Putamen (tissue), 1 donor: Measurements from ENCODE around the gene DMXL2.
A peak's percentile ranks its signal among the peaks of the same experiment; 100 is the strongest.
"Not testable (repeated sequence)": the region's sequence is repeated elsewhere in the genome, so short reads cannot be mapped to it uniquely, and the experiment has no call there.

Source experiments
- DNase-seq: peaks from one replicate; pipeline ENCODE4 v3.0.0-alpha.2; 2016; ENCODE audit warnings: low spot score

DMXL2 gene, protein sequence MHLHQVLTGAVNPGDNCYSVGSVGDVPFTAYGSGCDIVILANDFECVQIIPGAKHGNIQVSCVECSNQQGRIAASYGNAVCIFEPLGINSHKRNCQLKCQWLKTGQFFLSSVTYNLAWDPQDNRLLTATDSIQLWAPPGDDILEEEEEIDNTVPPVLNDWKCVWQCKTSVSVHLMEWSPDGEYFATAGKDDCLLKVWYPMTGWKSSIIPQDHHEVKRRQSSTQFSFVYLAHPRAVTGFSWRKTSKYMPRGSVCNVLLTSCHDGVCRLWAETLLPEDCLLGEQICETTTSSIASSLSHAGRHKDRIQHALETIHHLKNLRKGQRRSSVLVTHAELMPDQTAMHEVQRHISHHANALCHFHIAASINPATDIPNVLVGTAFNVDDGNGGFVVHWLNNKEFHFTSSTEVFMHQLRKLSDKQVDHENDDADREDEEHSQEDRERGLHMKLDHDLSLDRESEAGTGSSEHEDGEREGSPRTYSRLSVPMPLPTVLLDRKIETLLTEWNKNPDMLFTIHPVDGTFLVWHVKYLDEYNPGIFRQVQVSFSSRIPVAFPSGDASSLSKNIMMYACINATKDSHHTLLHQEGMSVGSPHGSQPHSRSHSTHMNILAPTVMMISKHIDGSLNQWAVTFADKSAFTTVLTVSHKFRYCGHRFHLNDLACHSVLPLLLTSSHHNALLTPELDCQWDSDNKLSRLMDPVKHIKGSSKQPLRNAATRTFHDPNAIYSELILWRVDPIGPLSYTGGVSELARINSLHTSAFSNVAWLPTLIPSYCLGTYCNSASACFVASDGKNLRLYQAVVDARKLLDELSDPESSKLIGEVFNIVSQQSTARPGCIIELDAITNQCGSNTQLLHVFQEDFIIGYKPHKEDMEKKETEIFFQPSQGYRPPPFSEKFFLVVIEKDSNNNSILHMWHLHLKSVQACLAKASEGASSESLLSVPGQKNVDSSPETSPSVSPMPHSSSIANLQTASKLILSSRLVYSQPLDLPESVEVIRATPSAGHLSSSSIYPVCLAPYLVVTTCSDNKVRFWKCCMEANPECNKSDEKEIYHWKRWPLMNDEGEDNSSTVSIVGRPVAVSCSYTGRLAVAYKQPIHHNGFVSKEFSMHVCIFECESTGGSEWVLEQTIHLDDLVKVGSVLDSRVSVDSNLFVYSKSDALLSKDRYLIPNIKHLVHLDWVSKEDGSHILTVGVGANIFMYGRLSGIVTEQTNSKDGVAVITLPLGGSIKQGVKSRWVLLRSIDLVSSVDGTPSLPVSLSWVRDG (N-terminal part only)

DNA sequence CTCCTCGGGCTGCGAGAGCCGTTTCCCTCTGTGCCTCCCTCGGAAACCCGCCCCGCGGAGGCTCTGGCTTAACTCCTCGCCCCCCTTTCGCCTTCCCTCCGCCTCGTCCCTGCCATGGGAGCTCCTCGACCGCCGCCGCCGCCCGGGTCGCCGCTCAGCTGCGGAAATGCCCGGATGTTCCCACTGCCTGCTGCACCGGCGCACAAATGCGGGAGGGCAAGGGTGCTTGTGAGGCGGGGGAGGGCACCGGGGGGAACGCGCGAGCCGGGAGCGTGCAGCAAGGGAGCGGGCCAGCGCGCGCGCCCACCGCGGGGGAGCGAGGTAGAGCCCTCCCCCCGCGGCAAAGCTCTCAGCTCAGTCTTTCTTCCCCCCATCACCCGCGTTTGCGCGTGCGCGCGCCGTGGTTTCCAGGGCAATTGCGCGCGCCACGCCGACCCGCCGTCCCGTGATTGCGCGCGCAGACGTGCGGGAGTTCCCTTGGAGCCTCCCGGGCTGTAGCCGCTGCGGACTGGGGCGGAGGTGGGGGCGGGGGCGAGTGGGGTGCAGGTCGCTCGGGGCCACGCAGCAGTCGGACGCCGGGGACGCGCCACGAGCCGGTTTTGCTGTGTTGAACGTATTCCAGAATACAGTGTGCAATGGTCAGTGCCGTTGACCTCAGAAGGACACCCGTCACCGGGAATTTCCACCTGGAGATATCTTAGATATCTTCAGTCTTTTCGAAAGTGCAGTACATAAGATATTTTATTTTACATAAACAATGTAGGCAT, at the start of gene DMXL2:
Gene DMXL2 (minus strand): TSS at position 168 of the 767 bp plus-strand sequence. CDS start 226 bp downstream, outside the sequence.
- DNase-seq, result peak; percentile 91

DNA sequence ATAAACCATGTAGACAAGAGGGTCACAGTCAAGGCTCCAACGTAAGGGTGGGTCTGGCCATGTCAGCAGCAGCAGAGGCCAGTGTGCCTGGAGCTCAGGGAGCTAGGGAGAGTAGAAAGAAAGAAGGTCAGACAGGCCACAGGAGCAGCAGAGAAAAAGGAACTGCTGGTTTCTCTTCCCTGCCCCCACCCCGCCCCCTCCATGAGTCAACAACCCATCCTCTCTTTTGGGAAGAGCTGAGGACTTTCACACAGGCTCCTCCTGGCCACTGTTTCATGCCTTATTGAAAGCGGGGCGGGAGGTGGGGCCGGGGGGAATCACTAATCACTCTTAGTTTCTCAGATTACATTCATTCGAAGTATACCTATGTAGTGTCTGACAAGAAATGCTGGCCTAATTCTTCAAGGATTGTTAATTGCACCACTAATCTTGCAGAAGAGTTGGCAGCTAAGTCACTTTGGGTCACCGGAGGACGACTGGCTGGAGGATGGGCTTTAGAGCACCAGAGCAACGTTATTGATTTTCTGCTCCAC, 49.6 kb upstream of the DMXL2 start:
- DNase-seq, result peak; percentile 3

DNA sequence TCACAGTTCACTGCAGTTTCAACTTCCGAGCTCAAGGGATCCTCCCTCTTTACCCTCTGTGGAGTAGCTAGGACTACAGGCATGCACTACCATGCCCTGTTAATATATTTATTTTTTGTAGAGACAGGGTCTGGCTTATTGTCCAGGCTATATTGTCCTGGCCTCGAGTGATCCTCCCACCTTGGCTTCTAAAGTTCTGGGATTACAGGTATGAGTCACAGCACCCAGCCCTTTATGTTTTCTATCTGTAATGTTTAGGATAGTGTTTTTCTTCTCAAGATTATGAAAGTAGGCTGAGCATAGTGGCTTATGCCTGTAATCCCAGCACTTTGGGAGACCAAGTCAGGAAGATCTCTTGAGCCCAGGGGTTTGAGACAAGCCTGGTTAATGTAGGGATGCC, 46.8 kb upstream of the DMXL2 start:
- no peak for DNase-seq

DNA sequence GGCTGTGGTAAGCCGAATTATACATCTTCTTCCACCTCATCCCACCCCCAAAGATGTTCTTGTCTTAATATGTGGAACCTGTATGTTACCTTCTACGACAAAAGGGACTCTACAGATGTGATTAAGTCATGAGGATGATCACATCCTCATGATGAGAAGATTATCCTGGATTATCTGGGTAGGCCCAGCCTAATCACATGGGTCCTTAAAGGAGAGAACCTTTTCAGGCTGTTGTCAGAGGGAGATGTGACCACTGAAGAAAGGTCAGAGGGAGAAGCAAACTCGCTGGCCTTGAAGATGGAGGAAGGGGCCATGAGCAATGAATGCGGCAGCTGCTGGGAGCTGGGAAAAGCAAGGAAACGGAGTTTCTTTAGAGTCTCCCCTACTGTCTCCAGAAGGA, 45.9 kb upstream of the DMXL2 start:
- DNase-seq, result no peak

DNA sequence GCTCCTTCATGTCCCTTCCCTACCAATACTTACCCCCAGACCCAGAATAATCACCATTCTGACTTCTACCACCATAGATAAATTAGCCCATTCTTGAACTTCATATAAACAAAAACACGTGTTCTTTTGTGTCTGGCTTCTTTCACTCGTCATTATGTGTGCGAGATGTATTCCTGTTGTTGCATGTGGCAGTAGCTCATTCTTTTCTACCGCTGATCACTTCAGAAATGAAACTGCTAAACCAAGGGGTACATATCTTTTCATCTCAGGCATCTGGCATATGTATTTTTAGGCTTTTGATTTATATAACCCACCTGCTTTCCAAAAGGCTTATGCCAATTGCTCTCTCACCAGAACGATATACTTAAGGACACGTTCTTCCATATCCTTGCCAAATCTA, 44.9 kb upstream of the DMXL2 start:
- no peak for DNase-seq

DNA sequence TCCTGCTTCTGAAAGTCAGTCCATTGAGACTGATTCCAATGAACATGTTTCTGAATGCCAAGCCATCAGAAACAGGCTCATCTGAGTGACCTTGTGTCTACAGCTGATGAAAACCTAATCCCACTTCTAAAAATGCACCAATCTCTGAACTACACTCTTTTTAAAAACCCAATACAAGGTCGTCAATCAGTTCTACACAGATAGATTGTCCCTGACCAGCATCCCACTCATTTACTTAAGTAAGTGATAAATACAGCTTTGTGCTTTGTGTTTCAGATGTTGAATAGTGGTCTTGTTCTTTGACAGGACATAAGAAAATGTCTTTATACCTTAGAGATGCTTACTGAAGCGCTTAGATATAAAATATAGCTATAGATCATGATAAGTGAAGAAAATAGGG, 38.5 kb upstream of the DMXL2 start:
- DNase-seq, result no peak

DNA sequence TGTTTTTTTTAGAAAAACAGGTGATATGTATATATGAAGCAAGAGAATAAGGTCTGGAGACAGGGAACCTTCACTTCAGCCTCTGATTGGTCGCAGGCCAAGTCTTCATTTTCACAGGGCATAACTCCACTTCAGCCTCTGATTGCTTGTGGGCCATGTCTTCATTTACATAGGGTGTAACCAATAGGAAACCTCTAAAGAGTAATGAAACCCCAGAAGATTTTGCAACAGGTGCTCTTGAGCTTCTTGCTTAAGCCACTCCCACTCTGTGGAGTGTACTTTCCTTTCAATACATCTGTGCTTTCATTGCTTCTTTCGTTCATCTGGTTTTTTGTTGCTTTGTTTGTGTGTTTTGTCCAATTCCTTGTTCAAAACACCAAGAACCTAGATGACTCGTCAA, 36.1 kb upstream of the DMXL2 start:
- DNase-seq, result no peak

DNA sequence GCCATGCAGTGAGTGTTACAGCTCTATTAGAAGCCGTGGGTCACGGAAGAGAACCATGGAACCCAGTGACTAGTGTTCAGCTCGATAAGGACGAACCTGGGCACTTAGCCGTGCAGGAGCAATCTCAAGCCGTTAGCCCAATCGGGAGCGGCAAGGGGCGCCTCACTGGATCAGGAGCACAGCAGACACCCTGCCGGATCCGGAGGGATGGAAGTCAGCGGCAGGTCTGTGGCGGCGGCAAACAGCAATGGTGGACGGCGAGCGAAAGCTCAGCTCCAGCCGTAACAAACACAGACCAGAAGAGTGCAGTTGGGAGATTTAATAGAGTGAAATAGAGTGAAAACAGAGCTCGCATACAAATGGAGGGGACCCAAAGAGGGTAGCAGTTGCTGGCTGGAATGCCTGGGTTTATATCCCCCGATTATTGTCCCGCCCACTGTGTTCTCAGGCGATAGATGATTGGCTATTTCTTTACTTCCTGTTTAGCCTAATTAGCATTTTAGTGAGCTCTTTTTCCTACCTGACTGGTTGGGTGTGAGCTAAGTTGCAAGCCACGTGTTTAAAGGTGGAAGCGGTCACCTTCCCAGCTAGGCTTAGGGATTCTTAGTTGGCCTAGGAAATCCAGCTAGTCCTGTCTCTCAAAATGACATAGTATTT, 33.0 kb upstream of the DMXL2 start:
- DNase-seq, result not testable (repeated sequence)

DNA sequence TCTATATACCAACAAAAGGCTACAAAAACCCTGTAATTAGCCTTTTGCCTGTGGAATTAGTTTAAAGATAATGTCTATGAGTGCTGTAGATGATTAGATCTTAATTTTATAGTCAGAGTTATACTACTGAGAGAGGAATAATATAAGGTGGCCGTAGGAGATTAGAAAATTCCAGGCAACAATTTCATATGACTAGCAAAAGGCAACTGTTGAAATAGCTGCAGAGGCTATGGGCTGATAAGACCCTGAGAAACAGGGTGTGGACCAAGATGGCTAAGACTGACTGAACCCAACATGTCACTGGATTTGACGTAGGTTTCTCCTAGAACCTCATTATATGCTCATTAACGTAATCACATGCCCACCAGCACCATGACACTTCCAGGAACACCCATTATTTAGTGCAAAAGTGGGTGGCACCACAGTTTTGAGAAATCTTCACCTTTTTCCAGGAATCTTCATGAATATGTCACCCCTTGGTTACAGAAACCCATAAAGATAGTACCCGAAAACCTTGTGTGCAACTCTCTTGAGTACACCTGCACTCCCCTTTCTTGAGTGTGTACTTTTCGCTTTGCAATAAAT, 29.6 kb upstream of the DMXL2 start:
- DNase-seq, result no peak

DNA sequence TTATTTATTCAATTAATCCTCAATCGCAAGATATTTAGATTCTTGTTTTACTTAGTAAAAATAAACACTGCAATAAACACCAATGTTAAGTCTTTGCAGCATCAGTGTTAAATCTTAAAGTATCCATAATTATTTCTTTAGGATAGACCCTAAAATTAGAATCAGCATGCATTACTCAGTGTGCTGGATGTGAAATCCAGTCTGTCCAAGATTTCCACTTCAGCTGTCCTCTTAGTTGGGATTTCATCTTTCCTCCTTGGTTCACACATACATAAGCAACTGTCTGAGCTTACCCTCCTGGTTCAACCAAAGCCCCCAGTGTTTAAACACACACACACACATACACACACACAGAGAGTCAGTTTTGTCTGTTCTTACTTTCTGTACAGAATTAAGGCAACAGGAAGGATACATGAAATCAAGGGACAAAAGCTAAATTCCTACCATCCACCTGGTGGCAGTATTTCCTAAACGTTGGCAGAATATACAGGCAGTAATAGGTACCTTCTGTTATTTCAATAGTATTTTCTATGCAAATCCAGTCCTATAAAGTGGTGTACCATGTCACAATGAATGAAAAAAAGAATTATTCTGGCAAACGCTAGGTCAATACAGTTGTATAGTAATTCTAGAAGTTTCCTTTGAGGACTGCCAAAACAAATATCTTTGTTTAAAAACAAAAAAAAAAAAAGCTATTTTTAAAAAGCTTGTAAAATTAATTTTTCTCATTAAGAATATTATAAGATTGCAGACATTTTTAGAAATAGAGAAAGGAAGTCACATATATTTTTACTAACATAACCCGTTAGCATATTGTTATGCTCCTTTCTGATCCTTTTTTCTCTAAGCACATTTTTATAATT, 27.3 kb upstream of the DMXL2 start:
- DNase-seq, result peak; percentile 71

DNA sequence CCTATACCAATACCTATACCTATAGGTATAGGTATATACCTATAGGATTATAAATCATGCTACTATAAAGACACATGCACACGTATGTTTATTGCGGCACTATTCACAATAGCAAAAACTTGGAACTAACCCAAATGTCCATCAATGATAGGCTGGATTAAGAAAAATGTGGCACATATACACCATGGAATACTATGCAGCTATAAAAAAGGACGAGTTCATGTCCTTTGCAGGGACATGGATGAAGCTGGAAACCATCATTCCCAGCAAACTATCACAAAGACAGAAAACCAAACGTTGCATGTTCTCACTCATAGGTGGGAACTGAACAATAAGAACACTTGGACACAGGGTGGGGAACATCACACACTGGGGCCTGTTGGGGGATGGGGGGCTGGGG, 26.1 kb upstream of the DMXL2 start:
- DNase-seq, result not testable (repeated sequence)

DNA sequence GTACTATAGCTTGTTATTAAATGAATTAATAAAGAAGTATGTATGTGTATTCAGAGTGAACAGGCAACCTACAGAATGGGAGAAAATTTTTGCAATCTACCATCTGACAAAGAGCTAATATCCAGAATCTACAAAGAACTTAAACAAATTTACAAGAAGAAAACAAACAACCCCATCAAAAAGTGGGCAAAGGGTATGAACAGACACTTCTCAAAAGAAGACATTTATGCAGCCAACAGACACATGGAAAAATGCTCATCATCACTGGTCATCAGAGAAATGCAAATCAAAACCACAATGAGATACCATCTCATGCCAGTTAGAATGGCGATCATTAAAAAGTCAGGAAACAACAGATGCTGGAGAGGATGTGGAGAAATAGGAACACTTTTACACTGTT, 25.5 kb upstream of the DMXL2 start:
- not testable (repeated sequence) for DNase-seq

DNA sequence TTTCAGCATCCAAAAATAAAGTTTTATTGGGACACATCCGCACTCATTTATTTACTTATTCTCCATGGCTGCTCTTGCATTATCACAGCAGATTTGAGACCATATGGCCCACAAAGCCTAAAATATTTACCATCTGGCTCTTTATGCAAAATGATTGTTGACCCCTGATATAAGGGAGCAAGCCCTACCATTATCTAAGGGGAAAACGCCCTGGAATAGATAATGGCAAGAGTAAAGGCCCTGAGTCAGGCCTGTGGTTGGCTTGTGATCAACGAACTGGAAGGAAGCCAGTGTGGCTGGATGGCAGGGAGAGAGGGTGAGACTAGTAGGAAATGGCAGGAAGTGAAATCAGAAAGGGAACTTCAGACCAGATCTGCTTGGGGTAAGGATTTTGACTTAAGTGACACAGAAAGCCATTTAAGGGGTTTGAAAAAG, 24.6 kb upstream of the DMXL2 start:
- DNase-seq, result peak; percentile 45

DNA sequence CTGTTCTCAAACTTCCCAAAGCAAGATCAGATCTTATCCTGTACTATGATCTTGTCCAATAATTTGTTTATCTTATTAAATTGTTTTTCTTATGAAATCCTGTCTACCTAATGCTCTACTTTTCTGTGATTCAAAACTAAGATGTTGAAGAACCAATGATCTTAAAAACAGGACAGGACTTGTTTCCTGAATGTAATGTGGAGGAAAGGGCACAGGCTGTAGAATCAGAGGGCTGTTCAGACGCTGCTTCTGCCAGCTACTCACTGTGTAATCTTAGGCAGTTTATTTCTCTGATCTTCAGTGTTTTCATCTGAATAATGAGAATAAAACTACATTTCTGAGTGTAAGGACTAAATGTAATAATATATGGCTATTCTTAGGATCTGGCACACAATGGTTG, 20.1 kb upstream of the DMXL2 start:
- DNase-seq, result no peak

DNA sequence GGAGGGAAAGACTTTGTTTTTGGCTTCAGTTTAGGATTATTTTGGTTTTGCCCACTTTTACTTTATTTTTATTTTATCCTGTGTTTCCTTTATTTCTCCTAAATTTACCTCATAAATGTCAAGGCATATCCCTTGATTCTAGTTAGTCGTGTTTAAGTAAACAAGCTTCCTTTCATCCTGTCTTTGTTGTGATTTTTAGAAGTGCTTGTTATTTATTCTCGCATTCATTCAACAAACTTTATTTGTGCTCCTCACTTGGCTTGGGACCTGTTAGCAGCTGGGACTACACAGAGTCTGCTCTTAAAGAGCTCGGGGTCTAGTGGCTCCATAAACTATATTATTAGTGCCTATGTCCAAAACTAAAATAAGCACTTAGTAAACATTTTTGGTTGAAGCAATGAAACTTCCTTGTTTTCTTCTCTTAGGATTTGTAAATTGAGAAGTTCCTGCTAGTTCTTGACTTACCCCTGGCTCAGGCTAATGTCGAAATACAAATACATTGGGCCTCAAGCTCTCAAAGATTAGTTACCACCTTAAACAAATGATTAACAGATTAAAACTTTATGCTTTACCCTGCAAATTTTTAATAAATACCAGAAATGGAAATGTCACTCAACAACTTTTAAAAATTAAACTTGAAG, 19.0 kb upstream of the DMXL2 start:
- no peak for DNase-seq

DNA sequence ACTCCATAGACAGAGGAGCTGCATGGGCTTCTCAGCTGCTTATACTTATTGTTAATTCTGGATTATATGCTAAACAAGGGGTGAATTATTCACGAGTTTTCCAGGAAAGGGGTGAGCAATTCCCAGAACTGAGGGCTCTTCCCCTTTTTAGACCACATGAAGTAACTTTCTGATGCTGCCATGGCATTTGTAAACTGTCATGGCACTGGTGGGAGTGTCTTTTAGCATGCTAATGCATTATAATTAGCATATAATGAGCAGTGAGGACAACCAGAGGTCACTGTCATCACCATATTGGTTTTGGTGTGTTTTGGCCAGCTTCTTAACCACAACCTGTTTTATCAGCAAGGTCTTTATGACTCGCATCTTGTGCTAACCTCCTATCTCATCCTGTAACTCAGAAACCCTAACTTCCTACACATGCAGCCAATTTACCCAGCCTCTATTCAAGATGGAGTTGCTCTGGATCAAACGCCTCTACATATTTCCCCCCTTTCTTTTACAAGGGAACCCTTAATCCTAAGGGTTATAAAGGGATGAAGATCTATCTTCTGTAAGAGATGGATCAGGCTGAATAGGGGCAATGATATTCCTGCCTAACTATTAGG, 12.1 kb upstream of the DMXL2 start:
- no peak for DNase-seq

DNA sequence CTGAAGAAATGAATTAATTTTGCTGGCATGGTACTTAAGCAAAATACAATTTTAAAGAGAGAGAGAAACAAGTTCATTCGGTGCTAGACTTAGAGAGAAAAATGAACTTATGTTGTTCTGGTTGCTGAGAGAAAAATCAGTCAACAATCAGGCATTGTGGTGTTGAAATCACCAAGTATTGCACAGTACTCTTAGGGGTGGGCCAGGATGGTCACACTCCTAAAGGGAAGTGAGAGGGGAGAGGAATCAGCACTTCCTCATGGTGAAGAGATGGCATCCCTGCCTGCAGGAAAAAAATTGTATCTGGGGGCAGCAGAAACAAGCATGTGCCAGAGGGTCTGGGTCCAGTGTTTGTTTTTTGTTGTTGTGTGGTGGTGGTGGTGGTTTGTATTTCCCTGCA, 7.0 kb upstream of the DMXL2 start:
- peak; percentile 16 for DNase-seq

DNA sequence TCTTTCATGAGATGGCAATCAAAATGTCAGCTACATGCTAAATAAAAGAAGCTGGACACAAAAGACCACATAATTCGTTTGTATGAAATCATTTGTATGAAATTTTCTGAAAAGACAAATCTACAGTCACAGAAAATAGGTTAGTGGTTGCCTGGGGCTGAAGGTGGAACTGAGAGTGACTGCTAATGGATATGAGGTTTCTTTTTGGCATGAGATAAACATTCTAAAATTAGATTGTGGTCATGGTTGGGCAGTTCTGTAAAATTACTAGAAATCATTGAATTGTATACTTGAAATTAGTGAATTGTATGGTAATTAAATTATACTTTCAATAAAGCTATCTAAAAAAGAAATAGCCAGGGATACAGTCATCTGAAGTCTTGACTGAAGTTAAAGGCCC, 2.7 kb upstream of the DMXL2 start:
- no peak for DNase-seq
